ENCODE data around the gene PLEKHD1.

The PLEKHD1 gene

DNA sequence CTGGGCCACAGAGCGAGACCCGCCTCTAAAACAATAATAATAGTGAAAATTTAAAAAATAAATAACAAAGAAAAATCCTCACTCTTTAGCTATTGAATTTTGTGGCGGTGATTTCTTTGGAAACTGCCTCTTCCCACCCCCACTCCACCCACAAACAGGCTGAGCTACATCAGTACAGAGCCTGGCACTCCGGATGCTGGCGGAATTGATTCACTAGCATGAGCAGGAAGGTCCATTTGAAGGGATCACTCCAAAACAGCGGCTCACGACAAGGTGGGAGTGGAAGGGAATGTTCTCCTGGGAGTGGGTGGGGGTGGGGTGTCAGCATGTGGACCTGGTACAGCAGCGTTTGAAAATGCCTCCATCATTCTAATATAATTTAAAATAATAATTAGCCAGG is 64.0 kb downstream of the PLEKHD1 start:
- TF ChIP-seq YY1 (IDR thresholded peaks at IDR 0.05; ENCODE audit: low read depth), result no peak
- TF ChIP-seq NFIC (IDR thresholded peaks at IDR 0.05), result no peak
- TF ChIP-seq EGR1 (IDR thresholded peaks at IDR 0.05), result no peak
- no peak for TF ChIP-seq EP300 (IDR thresholded peaks at IDR 0.05; ENCODE audit: borderline replicate concordance)
- no peak for TF ChIP-seq TAF1 (IDR thresholded peaks at IDR 0.05; ENCODE audit: low read depth)
- TF ChIP-seq CEBPB (IDR thresholded peaks at IDR 0.05), result no peak
- no peak for TF ChIP-seq CREB1 (IDR thresholded peaks at IDR 0.05; ENCODE audit: low read depth)
- TF ChIP-seq, protein P1, sequence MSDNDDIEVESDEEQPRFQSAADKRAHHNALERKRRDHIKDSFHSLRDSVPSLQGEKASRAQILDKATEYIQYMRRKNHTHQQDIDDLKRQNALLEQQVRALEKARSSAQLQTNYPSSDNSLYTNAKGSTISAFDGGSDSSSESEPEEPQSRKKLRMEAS (IDR thresholded peaks at IDR 0.05), result no peak

DNA sequence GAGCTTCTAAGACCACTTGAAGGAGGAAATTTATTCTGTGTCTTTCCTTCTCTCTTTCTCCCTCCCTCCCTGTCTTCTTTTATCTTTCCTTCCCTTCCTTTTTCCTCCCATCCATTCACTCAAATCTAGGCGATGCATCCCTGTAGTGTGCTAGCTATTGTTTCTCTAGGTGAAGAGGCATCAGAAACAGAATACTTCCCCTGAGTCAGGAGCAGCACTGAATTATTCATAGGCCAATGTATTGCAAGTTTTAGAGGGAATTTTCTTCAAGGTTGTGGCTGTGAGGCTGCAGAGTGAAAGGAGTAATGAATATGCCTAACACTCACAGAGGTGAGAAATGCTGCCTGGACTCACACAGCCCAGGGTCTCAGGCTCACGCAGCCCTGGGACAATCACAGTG is 67.0 kb downstream of the PLEKHD1 start:
- TF ChIP-seq, protein P1 (IDR thresholded peaks at IDR 0.05), result no peak
- no peak for TF ChIP-seq TAF1 (IDR thresholded peaks at IDR 0.05; ENCODE audit: low read depth)
- TF ChIP-seq CEBPB (IDR thresholded peaks at IDR 0.05), result no peak
- no peak for TF ChIP-seq TEAD4 (IDR thresholded peaks at IDR 0.05)
- TF ChIP-seq, protein P2, sequence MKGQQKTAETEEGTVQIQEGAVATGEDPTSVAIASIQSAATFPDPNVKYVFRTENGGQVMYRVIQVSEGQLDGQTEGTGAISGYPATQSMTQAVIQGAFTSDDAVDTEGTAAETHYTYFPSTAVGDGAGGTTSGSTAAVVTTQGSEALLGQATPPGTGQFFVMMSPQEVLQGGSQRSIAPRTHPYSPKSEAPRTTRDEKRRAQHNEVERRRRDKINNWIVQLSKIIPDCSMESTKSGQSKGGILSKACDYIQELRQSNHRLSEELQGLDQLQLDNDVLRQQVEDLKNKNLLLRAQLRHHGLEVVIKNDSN (IDR thresholded peaks at IDR 0.05), result no peak
- TF ChIP-seq CREB1 (IDR thresholded peaks at IDR 0.05; ENCODE audit: low read depth), result no peak
- TF ChIP-seq YY1 (IDR thresholded peaks at IDR 0.05; ENCODE audit: low read depth), result no peak
- no peak for TF ChIP-seq FOXM1 (IDR thresholded peaks at IDR 0.05; ENCODE audit: borderline replicate concordance, low read depth)
- TF ChIP-seq ZBTB7A (IDR thresholded peaks at IDR 0.05; ENCODE audit: low read depth), result no peak
- TF ChIP-seq EP300 (IDR thresholded peaks at IDR 0.05; ENCODE audit: borderline replicate concordance), result no peak
- TF ChIP-seq TCF12 (IDR thresholded peaks at IDR 0.05; ENCODE audit: low read depth), result no peak
- TF ChIP-seq EGR1 (IDR thresholded peaks at IDR 0.05), result no peak
- TF ChIP-seq NFIC (IDR thresholded peaks at IDR 0.05), result no peak
- TF ChIP-seq, protein P3, sequence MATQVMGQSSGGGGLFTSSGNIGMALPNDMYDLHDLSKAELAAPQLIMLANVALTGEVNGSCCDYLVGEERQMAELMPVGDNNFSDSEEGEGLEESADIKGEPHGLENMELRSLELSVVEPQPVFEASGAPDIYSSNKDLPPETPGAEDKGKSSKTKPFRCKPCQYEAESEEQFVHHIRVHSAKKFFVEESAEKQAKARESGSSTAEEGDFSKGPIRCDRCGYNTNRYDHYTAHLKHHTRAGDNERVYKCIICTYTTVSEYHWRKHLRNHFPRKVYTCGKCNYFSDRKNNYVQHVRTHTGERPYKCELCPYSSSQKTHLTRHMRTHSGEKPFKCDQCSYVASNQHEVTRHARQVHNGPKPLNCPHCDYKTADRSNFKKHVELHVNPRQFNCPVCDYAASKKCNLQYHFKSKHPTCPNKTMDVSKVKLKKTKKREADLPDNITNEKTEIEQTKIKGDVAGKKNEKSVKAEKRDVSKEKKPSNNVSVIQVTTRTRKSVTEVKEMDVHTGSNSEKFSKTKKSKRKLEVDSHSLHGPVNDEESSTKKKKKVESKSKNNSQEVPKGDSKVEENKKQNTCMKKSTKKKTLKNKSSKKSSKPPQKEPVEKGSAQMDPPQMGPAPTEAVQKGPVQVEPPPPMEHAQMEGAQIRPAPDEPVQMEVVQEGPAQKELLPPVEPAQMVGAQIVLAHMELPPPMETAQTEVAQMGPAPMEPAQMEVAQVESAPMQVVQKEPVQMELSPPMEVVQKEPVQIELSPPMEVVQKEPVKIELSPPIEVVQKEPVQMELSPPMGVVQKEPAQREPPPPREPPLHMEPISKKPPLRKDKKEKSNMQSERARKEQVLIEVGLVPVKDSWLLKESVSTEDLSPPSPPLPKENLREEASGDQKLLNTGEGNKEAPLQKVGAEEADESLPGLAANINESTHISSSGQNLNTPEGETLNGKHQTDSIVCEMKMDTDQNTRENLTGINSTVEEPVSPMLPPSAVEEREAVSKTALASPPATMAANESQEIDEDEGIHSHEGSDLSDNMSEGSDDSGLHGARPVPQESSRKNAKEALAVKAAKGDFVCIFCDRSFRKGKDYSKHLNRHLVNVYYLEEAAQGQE (IDR thresholded peaks at IDR 0.05; ENCODE audit: low read depth), result no peak
- no peak for TF ChIP-seq RAD21 (IDR thresholded peaks at IDR 0.05; ENCODE audit: low read depth)

GRCh38 chr14:69553252-69553651 is 68.7 kb downstream of the PLEKHD1 start:
- no peak for TF ChIP-seq YY1 (IDR thresholded peaks at IDR 0.05; ENCODE audit: low read depth)
- 0 out of 2 replicates have a peak, but pooled peaks have one; percentile 24 for TF ChIP-seq CEBPB (IDR thresholded peaks at IDR 0.05)

DNA sequence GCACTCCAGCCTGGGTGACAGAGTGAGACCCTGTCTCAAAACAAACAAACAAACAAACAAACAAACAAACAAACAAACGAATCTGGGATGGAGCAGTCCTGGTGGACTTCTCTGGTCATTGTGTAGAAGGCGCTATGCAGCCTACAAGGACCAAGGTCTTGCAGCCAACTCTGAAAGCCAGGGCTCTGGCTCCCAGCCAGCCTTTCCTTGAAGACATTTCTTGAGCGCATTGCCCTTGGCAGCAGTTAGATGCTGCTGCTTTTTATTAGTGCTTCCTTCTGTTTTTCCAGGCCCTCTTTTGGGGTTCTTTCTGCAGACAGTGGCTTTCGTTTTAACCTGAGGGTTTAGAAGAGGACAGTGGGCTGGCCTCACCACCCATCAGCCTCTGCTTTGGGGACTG is 70.0 kb downstream of the PLEKHD1 start:
- TF ChIP-seq, protein P2 (IDR thresholded peaks at IDR 0.05), result no peak

GRCh38 chr14:69558774-69559173 is 74.2 kb downstream of the PLEKHD1 start:
- TF ChIP-seq EGR1 (IDR thresholded peaks at IDR 0.05) (no peak), TAF1 (IDR thresholded peaks at IDR 0.05; ENCODE audit: low read depth) (no peak), TEAD4 (IDR thresholded peaks at IDR 0.05) (no peak)
- TF ChIP-seq, protein P2 (IDR thresholded peaks at IDR 0.05), result no peak

DNA sequence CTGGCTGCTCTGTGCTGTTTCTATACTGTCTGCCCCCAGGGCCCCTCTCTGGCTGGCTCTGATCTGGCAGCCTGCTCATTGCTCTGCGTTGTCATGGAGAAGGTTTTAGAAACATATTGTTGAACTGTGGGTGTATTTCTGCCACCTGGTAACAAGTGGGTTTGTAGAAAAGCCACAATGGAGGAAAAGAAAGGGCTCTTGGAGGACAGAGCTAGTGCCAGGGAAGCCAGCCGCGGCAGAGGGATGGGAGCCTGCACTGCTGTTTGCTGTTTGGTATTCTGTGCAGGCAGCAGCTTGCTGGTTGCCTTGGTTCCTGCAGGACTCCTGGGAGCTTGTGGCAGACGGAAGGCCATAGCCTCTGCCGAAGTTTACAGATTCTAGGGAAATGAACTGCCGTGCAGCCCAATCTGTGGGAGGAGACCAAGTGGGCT is 75.1 kb downstream of the PLEKHD1 start:
- TF ChIP-seq ZBTB7A (IDR thresholded peaks at IDR 0.05; ENCODE audit: low read depth), result no peak
- no peak for TF ChIP-seq YY1 (IDR thresholded peaks at IDR 0.05; ENCODE audit: low read depth)
- no peak for TF ChIP-seq TCF12 (IDR thresholded peaks at IDR 0.05; ENCODE audit: low read depth)
- no peak for TF ChIP-seq TAF1 (IDR thresholded peaks at IDR 0.05; ENCODE audit: low read depth)

GRCh38 chr14:69560826-69561225 is 76.3 kb downstream of the PLEKHD1 start:
- TF ChIP-seq RAD21 (IDR thresholded peaks at IDR 0.05; ENCODE audit: low read depth) (no peak), TCF12 (IDR thresholded peaks at IDR 0.05; ENCODE audit: low read depth) (no peak), CEBPB (IDR thresholded peaks at IDR 0.05) (no peak), TEAD4 (IDR thresholded peaks at IDR 0.05) (no peak), NFIC (IDR thresholded peaks at IDR 0.05) (no peak), TAF1 (IDR thresholded peaks at IDR 0.05; ENCODE audit: low read depth) (no peak), EGR1 (IDR thresholded peaks at IDR 0.05) (no peak), ZBTB7A (IDR thresholded peaks at IDR 0.05; ENCODE audit: low read depth) (no peak), FOXM1 (IDR thresholded peaks at IDR 0.05; ENCODE audit: borderline replicate concordance, low read depth) (no peak), CREB1 (IDR thresholded peaks at IDR 0.05; ENCODE audit: low read depth) (no peak), EP300 (IDR thresholded peaks at IDR 0.05; ENCODE audit: borderline replicate concordance) (no peak)
- TF ChIP-seq, protein P1 (IDR thresholded peaks at IDR 0.05), result no peak

DNA sequence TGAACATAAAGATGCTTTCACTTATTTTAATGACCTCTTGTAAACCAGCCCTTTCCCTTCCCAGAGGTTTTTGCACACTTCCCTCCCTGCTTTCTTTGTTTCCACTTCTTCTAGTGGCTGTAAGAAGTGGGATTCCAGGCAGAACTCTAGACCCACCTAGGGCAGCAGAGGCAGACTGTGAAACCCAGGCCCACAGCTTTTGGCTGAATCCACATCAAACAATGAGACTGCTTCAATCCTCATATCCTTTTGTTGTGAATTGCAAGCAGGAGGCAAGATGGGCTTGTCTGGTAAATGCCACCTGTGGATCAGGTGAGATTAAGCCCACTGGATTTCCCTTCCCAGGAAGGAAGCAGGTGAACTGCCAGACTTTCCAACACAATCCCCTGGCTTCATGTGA is 77.4 kb downstream of the PLEKHD1 start:
- no peak for TF ChIP-seq EP300 (IDR thresholded peaks at IDR 0.05; ENCODE audit: borderline replicate concordance)
- TF ChIP-seq FOXM1 (IDR thresholded peaks at IDR 0.05; ENCODE audit: borderline replicate concordance, low read depth), result no peak
- no peak for TF ChIP-seq CEBPB (IDR thresholded peaks at IDR 0.05)
- no peak for TF ChIP-seq TCF12 (IDR thresholded peaks at IDR 0.05; ENCODE audit: low read depth)
- TF ChIP-seq, protein P3 (IDR thresholded peaks at IDR 0.05; ENCODE audit: low read depth), result no peak
- TF ChIP-seq, protein P2 (IDR thresholded peaks at IDR 0.05), result no peak
- no peak for TF ChIP-seq RAD21 (IDR thresholded peaks at IDR 0.05; ENCODE audit: low read depth)
- no peak for TF ChIP-seq NFIC (IDR thresholded peaks at IDR 0.05)
- TF ChIP-seq TAF1 (IDR thresholded peaks at IDR 0.05; ENCODE audit: low read depth), result no peak
- no peak for TF ChIP-seq EGR1 (IDR thresholded peaks at IDR 0.05)
- TF ChIP-seq, protein P1 (IDR thresholded peaks at IDR 0.05), result no peak
